NCI-H446 treated with DMSO at 0.1 percent for 48 hours (cell line): Measurements from ENCODE around the gene RHOT2.

Source experiments
- DNase-seq: peaks from one replicate; lab custom pipeline; 2025; lab: John Stamatoyannopoulos, UW

The RHOT2 gene

GRCh38 chr16:632486-633335 lies 35.2 kb upstream of the RHOT2 start:
- no peak for DNase-seq

DNA sequence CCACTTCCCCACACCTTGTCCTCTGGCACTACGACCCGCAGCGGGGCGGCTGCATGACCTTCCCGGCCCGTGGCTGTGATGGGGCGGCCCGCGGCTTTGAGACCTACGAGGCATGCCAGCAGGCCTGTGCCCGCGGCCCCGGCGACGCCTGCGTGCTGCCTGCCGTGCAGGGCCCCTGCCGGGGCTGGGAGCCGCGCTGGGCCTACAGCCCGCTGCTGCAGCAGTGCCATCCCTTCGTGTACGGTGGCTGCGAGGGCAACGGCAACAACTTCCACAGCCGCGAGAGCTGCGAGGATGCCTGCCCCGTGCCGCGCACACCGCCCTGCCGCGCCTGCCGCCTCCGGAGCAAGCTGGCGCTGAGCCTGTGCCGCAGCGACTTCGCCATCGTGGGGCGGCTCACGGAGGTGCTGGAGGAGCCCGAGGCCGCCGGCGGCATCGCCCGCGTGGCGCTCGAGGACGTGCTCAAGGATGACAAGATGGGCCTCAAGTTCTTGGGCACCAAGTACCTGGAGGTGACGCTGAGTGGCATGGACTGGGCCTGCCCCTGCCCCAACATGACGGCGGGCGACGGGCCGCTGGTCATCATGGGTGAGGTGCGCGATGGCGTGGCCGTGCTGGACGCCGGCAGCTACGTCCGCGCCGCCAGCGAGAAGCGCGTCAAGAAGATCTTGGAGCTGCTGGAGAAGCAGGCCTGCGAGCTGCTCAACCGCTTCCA lies 34.4 kb upstream of the RHOT2 start:
- DNase-seq = no peak

GRCh38 chr16:634051-634670 lies 33.8 kb upstream of the RHOT2 start:
- DNase-seq = no peak

- DNase-seq = no peak
Measured at GRCh38 chr16:634996-635395, 32.9 kb upstream of the RHOT2 start.

DNA sequence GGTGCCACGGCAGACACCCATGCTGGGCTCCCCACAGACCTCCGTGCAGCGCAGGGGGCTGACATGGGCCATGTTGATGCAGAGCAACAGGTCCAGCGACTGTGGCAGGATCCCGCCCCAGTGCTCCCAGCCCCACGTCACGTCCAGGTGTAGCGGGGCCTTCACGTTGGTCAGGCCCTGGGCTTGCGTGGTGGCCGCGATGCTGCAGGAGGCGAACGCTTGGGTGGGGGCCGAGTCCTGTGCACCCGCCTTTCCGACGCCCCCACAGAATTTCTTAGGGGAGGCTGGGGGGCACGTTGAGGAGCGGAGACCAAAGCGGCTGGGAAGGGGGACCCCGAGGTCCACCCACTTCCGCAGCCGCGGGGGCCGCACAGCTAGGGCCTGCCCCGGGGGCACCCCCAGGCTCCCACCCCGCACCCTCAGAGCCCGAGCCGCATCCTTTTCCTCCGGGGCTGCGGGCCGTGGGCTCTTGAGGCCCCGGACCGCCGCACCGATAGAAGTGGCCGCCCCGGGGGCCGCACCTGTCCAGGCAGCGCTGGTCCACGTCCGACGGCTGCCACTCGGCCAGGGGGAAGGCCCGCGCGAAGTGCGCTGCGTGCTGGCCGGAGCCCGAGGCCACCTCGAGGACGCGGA lies 32.2 kb upstream of the RHOT2 start:
- no peak for DNase-seq

GRCh38 chr16:636206-637080 lies 31.5 kb upstream of the RHOT2 start, which contains the start of gene METTL26:
Gene METTL26 (minus strand): TSS chr16:636305. CDS start chr16:636290, 15 bp downstream.
- peak; percentile 87 for DNase-seq

DNA sequence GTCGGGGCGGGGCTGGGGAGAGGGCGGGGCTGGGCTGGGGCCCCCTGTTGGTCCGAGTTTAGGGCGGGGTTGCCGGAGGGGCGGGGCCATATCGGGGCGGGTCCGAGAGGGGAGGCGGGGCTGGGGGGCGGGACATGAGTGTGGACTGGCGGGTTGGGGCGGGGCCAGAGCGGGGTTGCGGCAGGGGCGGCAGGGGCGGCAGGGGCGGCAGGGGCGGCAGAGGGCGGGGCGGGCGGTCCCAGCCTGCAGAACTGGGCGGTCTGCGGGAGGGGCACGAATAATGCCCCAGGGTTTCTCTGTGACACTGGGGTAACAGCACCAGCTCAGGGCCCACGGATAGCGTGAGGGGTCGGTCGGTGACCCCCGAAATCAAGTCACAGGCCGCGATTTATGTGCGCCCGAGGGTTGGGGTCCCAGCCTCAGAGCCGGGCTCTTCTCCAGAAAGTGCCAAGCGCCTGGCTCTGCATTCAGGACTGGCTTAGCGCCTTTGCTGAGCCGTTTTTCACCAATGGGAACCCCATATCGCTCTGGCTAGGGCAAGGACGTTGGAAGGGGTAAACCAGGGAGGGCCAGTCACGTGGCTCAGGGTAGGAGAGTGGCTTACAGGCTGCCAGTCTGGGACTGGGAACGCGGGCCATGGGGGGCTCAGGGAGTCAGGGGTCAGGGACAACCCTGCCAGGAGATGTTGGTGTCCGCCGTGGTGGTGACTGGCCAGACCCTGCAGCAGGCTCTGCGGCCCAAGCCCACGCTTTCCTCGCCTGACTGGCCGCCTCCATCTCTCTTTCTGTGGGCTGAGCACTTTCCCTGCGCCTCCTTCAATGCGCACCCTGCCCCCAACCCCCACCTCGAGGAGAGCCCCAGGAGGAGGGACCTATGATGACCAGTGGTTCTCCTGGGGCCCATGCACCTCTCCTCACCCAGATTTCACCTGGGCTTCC lies 30.6 kb upstream of the RHOT2 start:
- no peak for DNase-seq

- DNase-seq = no peak
Measured at GRCh38 chr16:638034-638543, 29.8 kb upstream of the RHOT2 start.

DNA sequence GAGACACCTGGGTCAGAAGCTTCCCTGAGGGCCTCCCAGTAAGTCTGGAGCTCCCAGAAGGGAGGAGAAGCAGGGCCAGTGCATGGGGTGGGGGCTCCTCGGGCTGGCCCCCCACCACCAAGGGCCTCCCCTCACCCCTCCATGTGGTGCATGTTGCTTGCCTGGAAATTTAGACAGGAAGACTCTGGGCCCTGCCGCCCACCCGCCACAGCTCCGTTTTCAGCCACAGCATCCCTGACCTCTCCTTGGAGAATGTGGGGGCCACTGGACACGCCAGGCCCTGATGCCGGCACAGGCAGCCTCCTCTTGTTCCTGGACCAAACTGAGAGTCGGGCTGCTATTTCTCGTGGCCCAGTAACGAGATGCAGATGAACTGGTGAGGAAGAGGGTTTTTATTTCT lies 29.1 kb upstream of the RHOT2 start:
- no peak for DNase-seq

- no peak for DNase-seq
Measured at GRCh38 chr16:640614-641013, 27.3 kb upstream of the RHOT2 start.

GRCh38 chr16:641326-642188 lies 26.4 kb upstream of the RHOT2 start, which contains the start of gene MCRIP2:
Gene MCRIP2 (plus strand): TSS chr16:641828. CDS start chr16:641992, 164 bp downstream.
- DNase-seq = peak; percentile 57

DNA sequence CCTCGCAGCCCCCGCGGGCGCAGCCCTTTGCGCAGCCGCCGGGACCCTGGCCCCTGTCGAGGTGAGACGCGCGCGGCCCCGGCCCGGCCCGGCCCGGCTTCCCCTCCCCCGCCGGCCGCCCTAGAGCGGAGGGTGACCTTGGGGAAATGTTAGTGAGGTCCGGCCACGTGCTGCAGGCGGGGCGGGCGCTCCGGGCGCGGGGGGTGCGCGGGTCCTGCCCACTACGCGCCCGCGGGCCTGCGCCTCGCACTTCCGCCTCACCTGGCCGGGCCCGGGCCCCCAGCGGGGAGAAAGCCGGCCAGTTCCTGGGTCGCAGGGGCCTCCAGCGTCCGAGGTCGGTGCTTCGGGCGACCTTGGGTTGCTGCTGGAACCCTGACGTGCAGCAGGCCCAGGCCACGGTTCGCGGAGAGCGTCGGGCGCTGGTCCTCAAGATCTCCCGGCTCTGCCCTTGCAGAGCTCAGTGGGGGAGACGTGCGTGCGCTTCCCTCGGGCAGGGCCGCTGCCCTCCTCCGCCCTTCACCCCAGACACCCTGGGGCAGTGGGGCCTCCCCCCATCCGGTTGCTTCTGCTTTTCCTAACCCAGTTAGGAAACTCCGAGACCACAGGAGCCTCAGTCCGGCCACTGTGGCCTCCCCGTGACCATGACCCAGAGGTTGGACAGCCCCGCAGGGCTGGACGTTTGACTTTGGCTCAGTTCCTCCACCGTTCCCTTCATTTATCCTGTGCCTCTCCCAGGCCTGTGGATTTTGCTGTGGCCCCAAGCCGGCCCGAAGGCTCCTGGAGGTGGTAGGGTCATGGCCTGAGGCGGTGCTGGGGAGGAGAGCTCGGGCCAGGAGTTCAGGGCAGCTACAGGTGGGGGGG lies 25.5 kb upstream of the RHOT2 start:
- DNase-seq = no peak

DNA sequence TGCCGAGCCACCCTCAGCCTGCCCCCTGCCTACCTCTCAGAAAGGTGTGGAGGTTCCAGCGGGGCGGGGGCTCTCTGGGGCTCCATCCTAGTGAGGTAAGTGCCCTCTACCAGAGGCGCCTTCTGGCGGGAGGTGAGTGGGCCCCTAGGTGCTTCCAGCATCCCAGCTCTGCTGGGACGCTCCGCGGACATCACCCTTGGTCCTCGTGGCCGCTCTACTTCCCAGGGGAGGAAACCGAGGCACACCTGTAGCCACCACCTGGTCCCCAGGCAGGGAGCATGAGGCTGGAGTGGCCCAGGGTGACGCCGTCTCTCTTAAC lies 24.9 kb upstream of the RHOT2 start:
- DNase-seq = no peak

- DNase-seq = no peak
Measured at GRCh38 chr16:644556-644955, 23.4 kb upstream of the RHOT2 start.

DNA sequence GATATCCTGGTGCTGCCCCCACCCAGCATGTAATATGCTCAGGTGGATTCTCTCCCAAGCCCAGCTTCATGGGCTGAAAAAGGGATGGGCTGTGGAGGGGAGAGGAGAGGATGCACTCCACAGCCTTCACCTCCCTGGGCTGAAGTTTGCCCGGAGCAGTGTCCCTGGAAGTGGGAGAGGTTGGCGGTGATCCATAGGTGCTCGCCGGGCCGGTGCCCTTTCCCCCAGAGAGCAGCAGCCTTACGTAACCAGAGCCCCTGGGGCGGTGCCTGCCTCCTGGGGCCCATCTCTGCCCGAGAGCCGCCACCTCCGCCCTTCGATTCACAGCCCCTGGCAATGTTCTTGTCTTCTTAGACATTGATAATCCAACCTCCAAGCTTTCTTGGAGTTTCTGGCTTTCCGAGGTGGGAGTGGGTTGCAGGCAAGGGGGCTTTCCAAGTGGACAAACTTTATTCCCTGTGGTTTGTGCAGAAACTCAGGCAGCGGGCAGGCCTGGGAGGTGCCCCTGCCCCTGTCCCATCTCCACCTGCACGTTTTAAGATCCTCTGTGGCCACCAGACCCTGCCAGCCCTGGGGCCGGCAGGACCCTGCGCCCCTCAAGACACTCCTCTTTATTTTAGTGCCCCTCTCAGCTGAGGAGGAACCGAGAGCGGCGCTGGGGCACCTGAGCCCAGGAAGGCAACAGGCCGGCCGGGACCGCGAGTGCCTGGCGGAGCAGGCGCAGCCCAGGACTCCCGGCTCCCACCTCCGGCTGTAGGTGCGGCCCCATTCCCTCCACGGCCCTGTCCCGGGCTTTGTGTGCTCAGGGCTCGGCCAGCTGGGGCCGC lies 21.9 kb upstream of the RHOT2 start:
- no peak for DNase-seq

DNA sequence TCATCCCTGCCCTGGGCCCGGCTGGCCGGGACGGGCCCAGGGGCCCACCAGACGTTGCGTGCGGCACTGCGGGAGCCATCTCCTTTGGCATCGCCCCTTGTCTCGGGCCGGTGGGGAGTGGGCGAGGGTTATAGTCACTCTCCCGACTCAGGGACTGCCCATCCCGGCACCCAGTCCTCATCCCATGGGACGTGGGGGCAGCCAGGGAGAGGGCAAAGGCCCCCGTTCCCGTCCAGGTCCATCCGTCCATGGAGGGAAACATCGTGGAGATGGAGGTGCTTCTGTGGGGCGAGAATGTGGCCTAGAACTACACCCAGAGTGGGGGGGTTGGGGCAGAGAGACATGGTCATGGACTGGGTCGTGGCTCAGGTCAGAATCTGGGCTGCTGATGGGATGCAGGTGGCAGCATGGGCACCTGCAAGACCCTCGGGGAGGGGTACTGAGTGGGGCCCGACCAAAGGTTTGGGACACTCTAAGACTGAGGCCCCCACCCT lies 21.2 kb upstream of the RHOT2 start:
- no peak for DNase-seq
